Activated B cell treated with CpG ODN at 0.5 μM for 24 hours (primary cell): Measurements from ENCODE around the gene LYPD4. TPM values are rescaled to one million over a fixed set of nuclear protein-coding genes. Genes with fewer than 3 reads are reported as not detected.

Source experiments
- ATAC-seq: fragments of 200-7000 bp; cut with Tn5 transposase; one replicate; pipeline ENCODE4 v1.10.0; 2021; ENCODE audit warnings: low read depth, mild to moderate bottlenecking, moderate library complexity
- CTCF ChIA-PET: fragments of 350-600 bp; sonication (Branson Sonifier 250); formaldehyde crosslinking; loops from one replicate; lab custom pipeline; 2021; ENCODE audit warnings: antibody characterized with exemption; lab: Charles Lee
- POLR2A ChIA-PET: fragments of 350-600 bp; sonication (Branson Sonifier 250); formaldehyde crosslinking; loops from one replicate; lab custom pipeline; 2021; ENCODE audit warnings: antibody characterized with exemption; lab: Charles Lee
- DNase-seq: peaks from one replicate; pipeline ENCODE4 v3.0.0; 2022
- H3K27ac Mint-ChIP-seq: one replicate; pipeline ENCODE4 v1.8.0; 2020; ENCODE audit warnings: mixed read lengths
- H3K27me3 Mint-ChIP-seq: one replicate; pipeline ENCODE4 v1.8.0; 2021; ENCODE audit warnings: mixed read lengths
- H3K36me3 Mint-ChIP-seq: one replicate; pipeline ENCODE4 v1.8.0; 2021; ENCODE audit warnings: low read depth, mixed read lengths
- H3K4me1 Mint-ChIP-seq: one replicate; pipeline ENCODE4 v1.8.0; 2021; ENCODE audit warnings: mixed read lengths
- H3K4me3 Mint-ChIP-seq: one replicate; pipeline ENCODE4 v1.8.0; 2020; ENCODE audit warnings: mild to moderate bottlenecking, mixed read lengths
- H3K9me3 Mint-ChIP-seq: one replicate; pipeline ENCODE4 v1.8.0; 2020; ENCODE audit warnings: mixed read lengths
- CTCF ChIP-seq: fragments of 200-600 bp; IDR thresholded peaks from one replicate; pipeline ENCODE4 v1.8.0; 2022; ENCODE audit warnings: antibody characterized with exemption, mild to moderate bottlenecking
- intact Hi-C: fragments of 100-400 bp; cut with micrococcal nuclease; formaldehyde crosslinking; loops from one replicate; pipeline ENCODE4 v1.15.1; 2024
- total RNA-seq: library from RNA; stranded (reverse); gene quantifications from 2 replicates; pipeline ENCODE4 v1.2.3, GENCODE V29; 2022

Gene LYPD4
- total RNA-seq, 1 donor from 2014 or later = not detected

GRCh38 chr19:41869374-41869955 is 25.0 kb upstream of the LYPD4 start:
- CTCF ChIA-PET = interaction anchor here (1.0 to 1.7 kb wide), 3 partner anchors 10 to 22 kb away, joined by 3 to 8 read pairs (median 6); partner anchors contain the start of gene RPS19

GRCh38 chr19:41868989-41869300 is 24.5 kb upstream of the LYPD4 start:
- Mint-ChIP-seq H3K36me3 (peaks cover 70% of the 10 kb centered on the region), H3K9me3 (no peaks in the 10 kb centered on the region), H3K4me1 (peaks cover 86% of the 10 kb centered on the region), H3K27ac (peak overlapping the region; percentile 41), H3K4me3 (no peak overlapping the region), H3K27me3 (no peaks in the 10 kb centered on the region)
- POLR2A ChIA-PET = interaction anchor here (0.6 to 11.4 kb wide), 3 partner anchors 9 to 264 kb away, joined by 3 to 258 read pairs (median 6); partner anchors contain the start of gene RPS19
- ATAC-seq = no peak
- intact Hi-C loops = no loop called here
- CTCF ChIA-PET = interaction anchor here (1.0 to 1.7 kb wide), 3 partner anchors 9 to 22 kb away, joined by 3 to 8 read pairs (median 6); partner anchors contain the start of gene RPS19
- TF ChIP-seq CTCF = no peak
- DNase-seq = no peak

More at GRCh38 chr19:41869374-41869955, 25.0 kb upstream of the LYPD4 start:
- no peak for DNase-seq
- ATAC-seq = no peak
- Mint-ChIP-seq H3K27ac (peak overlapping the region; percentile 80), H3K27me3 (no peaks in the 10 kb centered on the region), H3K4me1 (peaks cover 86% of the 10 kb centered on the region), H3K4me3 (no peak overlapping the region), H3K36me3 (peaks cover 65% of the 10 kb centered on the region), H3K9me3 (no peaks in the 10 kb centered on the region)
- intact Hi-C loops = no loop called here
- POLR2A ChIA-PET = interaction anchor here (0.6 to 11.4 kb wide), 5 partner anchors 9 to 263 kb away, joined by 3 to 279 read pairs (median 6); partner anchors contain the start of genes ARHGEF1 and RPS19
- no peak for TF ChIP-seq CTCF

- H3K36me3 Mint-ChIP-seq = peaks cover 74% of the 10 kb centered on the region
- intact Hi-C loops = no loop called here
Observed at GRCh38 chr19:41868120-41868988, 23.9 kb upstream of the LYPD4 start.

GRCh38 chr19:41866284-41866683 is 21.8 kb upstream of the LYPD4 start:
- ATAC-seq = no peak
- DNase-seq = no peak
- ChIA-PET POLR2A (interaction anchor here (0.7 to 2.0 kb wide), 6 partner anchors 9 to 568 kb away, joined by 3 to 10 read pairs (median 6); no protein-coding TSS in a partner anchor), CTCF (no interaction called here)
- Mint-ChIP-seq H3K36me3 (peaks cover 85% of the 10 kb centered on the region), H3K27me3 (no peaks in the 10 kb centered on the region), H3K4me3 (no peak overlapping the region), H3K4me1 (peaks cover 83% of the 10 kb centered on the region), H3K27ac (peak overlapping the region; percentile 59), H3K9me3 (no peaks in the 10 kb centered on the region)
- intact Hi-C loops = no loop called here
- TF ChIP-seq CTCF = no peak

More at GRCh38 chr19:41868120-41868988, 23.9 kb upstream of the LYPD4 start:
- TF ChIP-seq CTCF = no peak
- CTCF ChIA-PET = interaction anchor here (1.0 to 1.7 kb wide), 3 partner anchors 9 to 23 kb away, joined by 3 to 8 read pairs (median 6); partner anchors contain the start of gene RPS19
- no peaks in the 10 kb centered on the region for H3K27me3 Mint-ChIP-seq
- H3K9me3 Mint-ChIP-seq = no peaks in the 10 kb centered on the region
- H3K4me3 Mint-ChIP-seq = no peak overlapping the region
- DNase-seq = no peak
- POLR2A ChIA-PET = interaction anchor here (0.6 to 11.4 kb wide), 4 partner anchors 8 to 77 kb away, joined by 3 to 258 read pairs (median 5); partner anchors contain the start of gene RPS19
- ATAC-seq = no peak
- peaks cover 83% of the 10 kb centered on the region for H3K4me1 Mint-ChIP-seq
- H3K27ac Mint-ChIP-seq = peak overlapping the region; percentile 63
